Fibroblast of skin of right quadriceps (primary cell): ENCODE measurements around the gene TRAPPC2B.
A peak's percentile ranks its signal among the peaks of the same experiment; 100 is the strongest.

ENCODE experiments used
- DNase-seq: peaks from one replicate; pipeline ENCODE4 v3.0.0-alpha.2; 2013

The TRAPPC2B gene

GRCh38 chr19:57376151-57376550 is 12.8 kb downstream of the TRAPPC2B start:
- DNase-seq: no peak

GRCh38 chr19:57377498-57378146 is 14.3 kb downstream of the TRAPPC2B start:
- DNase-seq: no peak

GRCh38 chr19:57380923-57381322 is 17.6 kb downstream of the TRAPPC2B start:
- DNase-seq: no peak

GRCh38 chr19:57382806-57383488 is 19.6 kb downstream of the TRAPPC2B start:
- no peak for DNase-seq

GRCh38 chr19:57389194-57389729 is 25.9 kb downstream of the TRAPPC2B start:
- no peak for DNase-seq

- DNase-seq: peak; percentile 99
Observed at GRCh38 chr19:57389730-57390598, 26.6 kb downstream of the TRAPPC2B start, which contains the start of gene ZNF548. ZNF548 (plus strand) TSS chr19:57389854; CDS start chr19:57390100, 246 bp downstream.

GRCh38 chr19:57395710-57396109 is 32.4 kb downstream of the TRAPPC2B start:
- no peak for DNase-seq

GRCh38 chr19:57398868-57399267 is 35.5 kb downstream of the TRAPPC2B start:
- DNase-seq: no peak

GRCh38 chr19:57403737-57404563 is 40.6 kb downstream of the TRAPPC2B start:
- DNase-seq: no peak

- peak; percentile 15 for DNase-seq
Observed at GRCh38 chr19:57406516-57407123, 43.3 kb downstream of the TRAPPC2B start.

- peak; percentile 90 for DNase-seq
Observed at GRCh38 chr19:57410877-57411671, 47.7 kb downstream of the TRAPPC2B start, which contains the start of gene ZNF17. ZNF17 (plus strand) TSS chr19:57411161; CDS start chr19:57413616, 2,455 bp downstream.
